Thyroid gland (tissue), 4 donors: Measurements from ENCODE around the gene KCTD5. TPM values are rescaled to one million over a fixed set of nuclear protein-coding genes. Genes with fewer than 3 reads are reported as not detected.

Experiments
- DNase-seq, 2 donors: peaks; one replicate each; pipeline ENCODE4 v3.0.0-alpha.2; 2019
- H3K27ac ChIP-seq, 3 donors: fragments of 200-600 bp; sonication (generic); 1 replicate in 2 of 3; 2 replicates in 1 of 3; pipeline ENCODE4 v1.5.1; 2016 to 2019; ENCODE audit warnings: mild to moderate bottlenecking in 1 of 3, moderate library complexity in 1 of 3
- H3K27me3 ChIP-seq: fragments of 200-600 bp; sonication (generic); one replicate; pipeline ENCODE4 v1.5.1; 2019
- H3K36me3 ChIP-seq, 2 donors: fragments of 200-600 bp; sonication (generic); one replicate each; pipeline ENCODE4 v1.5.1; 2016 to 2019
- H3K4me1 ChIP-seq, 2 donors: fragments of 200-600 bp; sonication (generic); one replicate each; pipeline ENCODE4 v1.5.1; 2017 to 2019
- H3K4me3 ChIP-seq, 3 donors: fragments of 200-600 bp; sonication (generic); replicated peaks in 1 of 3; 1 replicate in 2 of 3; 2 replicates in 1 of 3; pipeline ENCODE4 v1.5.1; 2016; ENCODE audit warnings: mild to moderate bottlenecking in 1 of 3
- H3K9me3 ChIP-seq: fragments of 200-600 bp; sonication (generic); one replicate; pipeline ENCODE4 v1.5.1; 2017
- CTCF ChIP-seq, 6 experiments: fragments of 200-600 bp in 3 of 6; fragments of 450-650 bp in 3 of 6; sonication (generic) in 3 of 6; IDR thresholded peaks; one replicate each; pipeline ENCODE4 v1.5.1; 2016 to 2019; ENCODE audit warnings: antibody characterized with exemption in 6 of 6, mild to moderate bottlenecking in 2 of 6, inconsistent platforms in 1 of 6, moderate library complexity in 1 of 6
- POLR2A ChIP-seq, 2 donors: fragments of 450-650 bp; IDR thresholded peaks; one replicate each; pipeline ENCODE4 v1.6.1; 2017; ENCODE audit warnings: antibody characterized with exemption in 2 of 2, mild to moderate bottlenecking in 2 of 2, moderate library complexity in 1 of 2
- WGBS, 2 donors: methylation state at CpG; one replicate each; pipeline ENCODE4 v1.1.5; 2017; 5-methylcytosine and 5-hydroxymethylcytosine counted together
- intact Hi-C: fragments of 100-400 bp; cut with DNase I; formaldehyde crosslinking; loops from one replicate; pipeline ENCODE4 v1.15.1; 2023
- total RNA-seq, 4 donors: library from RNA; depleted of rRNA; stranded (reverse); fragments of >200 nt; gene quantifications; one replicate each; pipeline ENCODE4 v1.2.3, GENCODE V29; 2016

KCTD5 gene
- total RNA-seq, 4 donors from 2014 or later, result 8.6 to 23.3 (median 15.1) TPM

- intact Hi-C loops, result no loop called here
Measured at GRCh38 chr16:2736476-2737237, 54.3 kb downstream of the KCTD5 start.

GRCh38 chr16:2737238-2737605, 54.9 kb downstream of the KCTD5 start:
- TF ChIP-seq POLR2A (IDR thresholded peaks at IDR 0.05), result no peak
- TF ChIP-seq CTCF (IDR thresholded peaks at IDR 0.05), result no peak
- WGBS, 2 donors, result 76 to 94% methylated on average over 4 to 5 of the region's 5 CpGs

More at GRCh38 chr16:2736476-2737237, 54.3 kb downstream of the KCTD5 start:
- Histone ChIP-seq H3K4me3 (no peak overlapping the region), H3K36me3 (no peaks in the 10 kb centered on the region), H3K4me1 (peaks cover 0 to 4% of the 10 kb centered on the region in 2 donors), H3K27me3 (no peaks in the 10 kb centered on the region), H3K9me3 (no peaks in the 10 kb centered on the region), H3K27ac (no peak overlapping the region)
- 92 to 93% methylated on average over 9 to 11 of the region's 11 CpGs for WGBS, 2 donors
- no peak for DNase-seq
- no peak for TF ChIP-seq CTCF (IDR thresholded peaks at IDR 0.05)
- TF ChIP-seq POLR2A (IDR thresholded peaks at IDR 0.05), result no peak

GRCh38 chr16:2737895-2738418, 55.6 kb downstream of the KCTD5 start:
- Histone ChIP-seq H3K4me1 (no peaks in the 10 kb centered on the region), H3K36me3 (no peaks in the 10 kb centered on the region), H3K27ac (no peak overlapping the region), H3K9me3 (no peaks in the 10 kb centered on the region), H3K27me3 (no peaks in the 10 kb centered on the region), H3K4me3 (no peak overlapping the region)
- no peak for DNase-seq
- intact Hi-C loops, result no loop called here
- 65 to 69% methylated on average over 5 to 7 of the region's 7 CpGs for WGBS, 2 donors
- TF ChIP-seq POLR2A (IDR thresholded peaks at IDR 0.05) (no peak), CTCF (IDR thresholded peaks at IDR 0.05) (no peak)

More at GRCh38 chr16:2737238-2737605, 54.9 kb downstream of the KCTD5 start:
- Histone ChIP-seq H3K4me3 (no peak overlapping the region), H3K27ac (no peak overlapping the region), H3K4me1 (peaks cover 0 to 2% of the 10 kb centered on the region in 2 donors), H3K27me3 (no peaks in the 10 kb centered on the region), H3K9me3 (no peaks in the 10 kb centered on the region), H3K36me3 (no peaks in the 10 kb centered on the region)
- intact Hi-C loops, result no loop called here
- no peak for DNase-seq

- no peak for DNase-seq
- H3K27ac ChIP-seq, result no peak overlapping the region
- H3K36me3 ChIP-seq, result no peaks in the 10 kb centered on the region
- intact Hi-C loops, result no loop called here
- WGBS, 2 donors, result 60% methylated on average over 1 of the region's 5 CpGs; no CpG with 5 or more reads in 1 of the 2 donors
- no peaks in the 10 kb centered on the region for H3K4me1 ChIP-seq
- no peak overlapping the region for H3K4me3 ChIP-seq
- no peak for TF ChIP-seq CTCF (IDR thresholded peaks at IDR 0.05)
- no peak for TF ChIP-seq POLR2A (IDR thresholded peaks at IDR 0.05)
- no peaks in the 10 kb centered on the region for H3K27me3 ChIP-seq
- no peaks in the 10 kb centered on the region for H3K9me3 ChIP-seq
Measured at GRCh38 chr16:2738615-2739014, 56.3 kb downstream of the KCTD5 start.
